Measurements from ENCODE around the gene GMPR. TPM values are rescaled to one million over a fixed set of nuclear protein-coding genes. Genes with fewer than 3 reads are reported as not detected.

Gene GMPR
- total and polyA plus RNA-seq, 10 of the 15 experiments (the other 5 are each of a cell fraction or from before 2014, with no cell fraction given) = 0.15 to 1.8 (median 0.49) TPM; not detected in 1

GRCh38 chr6:16327777-16328325 lies 89.5 kb downstream of the GMPR start:
- no TSS peak for BruUV-seq (replicated peaks)
- Histone ChIP-seq H2AFZ (ENCODE audit: control insufficient read depth, low read depth, low read length) (no peak overlapping the region), H3K27me3 (replicated peaks in 1 of 2; ENCODE audit: control insufficient read depth in 2 of 2, insufficient read depth in 2 of 2, low read length in 1 of 2) (no peaks in the 10 kb centered on the region), H3K4me1 (ENCODE audit: control insufficient read depth, insufficient read depth, low read length) (peaks cover 23% of the 10 kb centered on the region), H3K27ac (ENCODE audit: control insufficient read depth, insufficient read depth) (no peak overlapping the region), H3K9me3 (replicated peaks; ENCODE audit: control insufficient read depth, insufficient read depth, low read length) (no peaks in the 10 kb centered on the region; the same call in 2 of the 3 replicates), H3K9ac (ENCODE audit: control insufficient read depth, insufficient read depth, low read length) (no peak overlapping the region), H3K79me2 (ENCODE audit: control insufficient read depth, insufficient read depth, low read length) (no peaks in the 10 kb centered on the region; the same call in 1 of the 2 replicates), H3K4me2 (ENCODE audit: control insufficient read depth, insufficient read depth) (no peak overlapping the region), H3K36me3 (ENCODE audit: control insufficient read depth in 2 of 2, insufficient read depth in 2 of 2, low read length in 1 of 2) (peaks cover 12 to 30% of the 10 kb centered on the region in 2 experiments; a peak in 3 of 4 replicates), H4K20me1 (ENCODE audit: control insufficient read depth, insufficient read depth) (no peaks in the 10 kb centered on the region), H3K4me3 (no peak overlapping the region)
- DNase-seq (ENCODE audit: low read depth, low spot score) (no peak), FAIRE-seq (no peak), ATAC-seq (no peak)
- ChIA-PET POLR2A (no interaction called here), SMC1A (ENCODE audit: uncharacterized antibody, unreplicated experiment) (interaction anchor here (2.4 kb wide), 1 partner anchor 42 kb away, joined by 15 read pairs; no protein-coding TSS in a partner anchor), CTCF (interaction anchor here (2.2 to 8.3 kb wide), 2 partner anchors 11 to 437 kb away, joined by 6 to 115 read pairs; partner anchors contain the start of gene ATXN1), RAD21 (ENCODE audit: unreplicated experiment) (no interaction called here)
- WGBS (ENCODE audit: insufficient coverage, insufficient replicate concordance, low lambda C conversion rate, missing lambda C conversion rate) = 98% methylated on average over 34 of the region's 34 CpGs
- TF ChIP-seq RAD51 (IDR thresholded peaks at IDR 0.05) (no peak), KDM1A (IDR thresholded peaks at IDR 0.05; ENCODE audit: borderline replicate concordance) (no peak), POLR2A (IDR thresholded peaks at IDR 0.05; ENCODE audit: low read depth, low read length) (no peak), CHD1 (IDR thresholded peaks at IDR 0.05; ENCODE audit: low read depth, low read length) (no peak), MYB (IDR thresholded peaks at IDR 0.05; ENCODE audit: borderline replicate concordance, low read depth, low read length) (no peak), EGR1 (IDR thresholded peaks at IDR 0.05; ENCODE audit: borderline replicate concordance in 1 of 2, low read depth in 2 of 2, low read length in 2 of 2) (no peak)
- intact Hi-C loops (cut with micrococcal nuclease; ENCODE audit: unreplicated experiment) = no loop called here
- in situ Hi-C loops (cut with MboI) = no loop called here

- ChIA-PET CTCF (interaction anchor here (0.9 to 8.3 kb wide), 9 partner anchors 11 to 436 kb away, joined by 3 to 115 read pairs (median 3); partner anchors contain the start of gene ATXN1), SMC1A (ENCODE audit: uncharacterized antibody, unreplicated experiment) (interaction anchor here (0.6 to 2.4 kb wide), 3 partner anchors 16 to 43 kb away, joined by 3 to 15 read pairs (median 3); no protein-coding TSS in a partner anchor), RAD21 (ENCODE audit: unreplicated experiment) (interaction anchor here (1.4 to 5.5 kb wide), 2 partner anchors 43 to 757 kb away, joined by 3 to 40 read pairs; no protein-coding TSS in a partner anchor), POLR2A (no interaction called here)
- no TSS peak for BruUV-seq (replicated peaks)
- TF ChIP-seq RUNX3 (IDR thresholded peaks at IDR 0.05; ENCODE audit: low read length) = peak; percentile 45; the same call in 1 of the 2 replicates
- TF ChIP-seq EGR1 (IDR thresholded peaks at IDR 0.05; ENCODE audit: borderline replicate concordance in 1 of 2, low read depth in 2 of 2, low read length in 2 of 2) = no peak
- WGBS (ENCODE audit: insufficient coverage, insufficient replicate concordance, low lambda C conversion rate, missing lambda C conversion rate) = 27% methylated on average over 6 of the region's 6 CpGs
- Histone ChIP-seq H3K4me2 (ENCODE audit: control insufficient read depth, insufficient read depth) (no peak overlapping the region), H3K27me3 (replicated peaks in 1 of 2; ENCODE audit: control insufficient read depth in 2 of 2, insufficient read depth in 2 of 2, low read length in 1 of 2) (no peaks in the 10 kb centered on the region), H3K4me1 (ENCODE audit: control insufficient read depth, insufficient read depth, low read length) (peaks cover 19% of the 10 kb centered on the region), H3K9ac (ENCODE audit: control insufficient read depth, insufficient read depth, low read length) (no peak overlapping the region), H3K79me2 (ENCODE audit: control insufficient read depth, insufficient read depth, low read length) (no peaks in the 10 kb centered on the region; the same call in 1 of the 2 replicates), H2AFZ (ENCODE audit: control insufficient read depth, low read depth, low read length) (no peak overlapping the region), H4K20me1 (ENCODE audit: control insufficient read depth, insufficient read depth) (no peaks in the 10 kb centered on the region), H3K36me3 (ENCODE audit: control insufficient read depth in 2 of 2, insufficient read depth in 2 of 2, low read length in 1 of 2) (peaks cover 12 to 31% of the 10 kb centered on the region in 2 experiments), H3K27ac (ENCODE audit: control insufficient read depth, insufficient read depth) (no peak overlapping the region), H3K9me3 (replicated peaks; ENCODE audit: control insufficient read depth, insufficient read depth, low read length) (no peaks in the 10 kb centered on the region; the same call in 2 of the 3 replicates), H3K4me3 (no peak overlapping the region)
- no peak for ATAC-seq
- no peak for DNase-seq (ENCODE audit: low read depth, low spot score)
- intact Hi-C loops (cut with micrococcal nuclease; ENCODE audit: unreplicated experiment) = no loop called here
- FAIRE-seq = no peak
- in situ Hi-C loops (cut with MboI) = no loop called here
Observed at GRCh38 chr6:16329233-16329632, 90.8 kb downstream of the GMPR start.
